Glutamatergic neuron (in vitro differentiated cells): ENCODE measurements around the gene EAPP. TPM values are rescaled to one million over a fixed set of nuclear protein-coding genes. Genes with fewer than 3 reads are reported as not detected.
"Not testable (repeated sequence)": the region's sequence is repeated elsewhere in the genome, so short reads cannot be mapped to it uniquely, and the experiment has no call there.

ENCODE experiments used
- DNase-seq: peaks from one replicate; pipeline ENCODE4 v3.0.0; 2022
- H3K27ac Mint-ChIP-seq: one replicate; pipeline ENCODE4 v1.8.0; 2020; ENCODE audit warnings: mild to moderate bottlenecking, mixed read lengths, inconsistent platforms; ENCODE audit not compliant: unreplicated experiment
- H3K27me3 Mint-ChIP-seq: one replicate; pipeline ENCODE4 v1.8.0; 2020; ENCODE audit warnings: mild to moderate bottlenecking, moderate library complexity, mixed read lengths, inconsistent platforms; ENCODE audit not compliant: unreplicated experiment
- H3K36me3 Mint-ChIP-seq: one replicate; pipeline ENCODE4 v1.8.0; 2020; ENCODE audit warnings: mild to moderate bottlenecking, mixed read lengths, inconsistent platforms; ENCODE audit not compliant: unreplicated experiment
- H3K4me1 Mint-ChIP-seq: one replicate; pipeline ENCODE4 v1.8.0; 2020; ENCODE audit warnings: mild to moderate bottlenecking, low read depth, mixed read lengths, inconsistent platforms; ENCODE audit not compliant: unreplicated experiment
- H3K4me3 Mint-ChIP-seq: one replicate; pipeline ENCODE4 v1.8.0; 2020; ENCODE audit warnings: mild to moderate bottlenecking, mixed read lengths, inconsistent platforms; ENCODE audit not compliant: unreplicated experiment
- H3K9me3 Mint-ChIP-seq: one replicate; pipeline ENCODE4 v1.8.0; 2020; ENCODE audit warnings: mild to moderate bottlenecking, moderate library complexity, mixed read lengths, inconsistent platforms; ENCODE audit not compliant: unreplicated experiment
- total RNA-seq: library from RNA; stranded (reverse); fragmentation: NEBNext Ultra II Directional; extraction: Animal tissue kit (Norgen Biotek cat#: 25700); gene quantifications from one replicate; pipeline ENCODE4 v1.2.1, GENCODE V29; 2021; ENCODE audit not compliant: unreplicated experiment
- TF ChIP-seq, protein P1 (sequence below): fragments of 200-600 bp; sonication (generic); IDR thresholded peaks from one replicate; pipeline ENCODE4 v1.5.0; 2021; ENCODE audit not compliant: partially characterized antibody, unreplicated experiment

EAPP gene
- total RNA-seq, 1 donor from 2014 or later, result 33.2 TPM

DNA sequence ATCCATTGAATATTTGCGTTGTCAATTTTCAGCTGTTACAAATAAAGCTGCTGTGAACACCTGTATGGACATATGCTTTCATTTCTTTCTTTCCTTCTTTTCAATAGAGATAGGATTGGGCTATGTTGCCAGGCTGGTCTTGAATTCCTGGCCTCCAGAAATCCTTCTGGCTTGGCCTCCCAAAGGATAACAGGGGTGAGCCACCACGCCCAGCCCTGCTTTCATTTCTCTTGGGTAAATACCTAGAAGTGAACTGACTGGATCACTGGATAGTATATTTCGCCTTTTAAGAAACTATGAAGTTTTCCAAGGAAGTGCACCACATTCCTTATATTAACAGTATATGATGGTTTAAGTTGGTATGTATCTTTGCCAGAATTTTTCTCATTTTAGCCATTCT is 32.3 kb upstream of the EAPP start:
- Mint-ChIP-seq H3K27ac (no peak overlapping the region), H3K9me3 (no peaks in the 10 kb centered on the region), H3K36me3 (no peaks in the 10 kb centered on the region), H3K4me1 (no peaks in the 10 kb centered on the region), H3K4me3 (no peak overlapping the region), H3K27me3 (no peaks in the 10 kb centered on the region)
- TF ChIP-seq, protein P1, sequence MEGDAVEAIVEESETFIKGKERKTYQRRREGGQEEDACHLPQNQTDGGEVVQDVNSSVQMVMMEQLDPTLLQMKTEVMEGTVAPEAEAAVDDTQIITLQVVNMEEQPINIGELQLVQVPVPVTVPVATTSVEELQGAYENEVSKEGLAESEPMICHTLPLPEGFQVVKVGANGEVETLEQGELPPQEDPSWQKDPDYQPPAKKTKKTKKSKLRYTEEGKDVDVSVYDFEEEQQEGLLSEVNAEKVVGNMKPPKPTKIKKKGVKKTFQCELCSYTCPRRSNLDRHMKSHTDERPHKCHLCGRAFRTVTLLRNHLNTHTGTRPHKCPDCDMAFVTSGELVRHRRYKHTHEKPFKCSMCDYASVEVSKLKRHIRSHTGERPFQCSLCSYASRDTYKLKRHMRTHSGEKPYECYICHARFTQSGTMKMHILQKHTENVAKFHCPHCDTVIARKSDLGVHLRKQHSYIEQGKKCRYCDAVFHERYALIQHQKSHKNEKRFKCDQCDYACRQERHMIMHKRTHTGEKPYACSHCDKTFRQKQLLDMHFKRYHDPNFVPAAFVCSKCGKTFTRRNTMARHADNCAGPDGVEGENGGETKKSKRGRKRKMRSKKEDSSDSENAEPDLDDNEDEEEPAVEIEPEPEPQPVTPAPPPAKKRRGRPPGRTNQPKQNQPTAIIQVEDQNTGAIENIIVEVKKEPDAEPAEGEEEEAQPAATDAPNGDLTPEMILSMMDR, result no peak
- no peak for DNase-seq

DNA sequence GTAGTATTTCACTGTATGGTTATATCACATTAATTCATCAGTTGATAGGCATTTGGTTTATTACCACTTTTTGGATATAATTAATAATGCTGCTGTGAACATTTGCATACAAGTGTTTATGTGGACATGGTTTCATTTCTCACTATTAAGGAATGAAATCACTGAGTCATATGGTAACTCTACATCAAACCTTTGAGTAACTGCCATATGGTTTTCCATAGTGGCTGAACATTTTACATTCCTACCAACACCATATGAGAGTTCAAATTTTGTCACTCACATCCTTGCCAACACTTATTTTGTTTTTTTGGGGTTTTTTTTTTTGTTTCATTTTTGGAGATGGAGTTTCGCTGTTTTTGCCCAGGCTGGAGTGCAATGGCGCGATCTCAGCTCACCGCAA is 30.2 kb upstream of the EAPP start:
- no peaks in the 10 kb centered on the region for H3K36me3 Mint-ChIP-seq
- TF ChIP-seq, protein P1, result no peak
- no peak overlapping the region for H3K27ac Mint-ChIP-seq
- no peaks in the 10 kb centered on the region for H3K27me3 Mint-ChIP-seq
- H3K9me3 Mint-ChIP-seq, result no peaks in the 10 kb centered on the region
- no peak for DNase-seq
- no peak overlapping the region for H3K4me3 Mint-ChIP-seq
- H3K4me1 Mint-ChIP-seq, result no peaks in the 10 kb centered on the region

DNA sequence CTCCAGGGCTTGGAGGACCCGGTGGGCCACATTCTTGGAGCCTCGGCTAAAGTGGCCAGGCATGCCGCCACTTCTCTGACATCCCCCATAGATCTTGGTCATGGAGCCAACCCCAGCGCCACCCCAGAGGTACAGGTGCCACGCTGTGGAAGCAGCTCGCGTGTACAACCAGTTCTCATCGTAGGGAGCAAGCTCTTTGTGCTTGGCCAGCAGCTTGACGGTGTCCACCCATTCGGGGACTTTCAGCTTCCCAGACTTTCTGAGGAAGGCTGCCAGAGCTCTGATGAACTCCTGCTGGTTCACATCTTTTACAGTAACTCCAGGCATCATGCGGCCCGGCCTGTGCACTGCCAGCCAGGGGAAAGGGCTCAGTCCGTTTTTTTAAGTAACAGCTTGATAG is 29.3 kb upstream of the EAPP start:
- H3K9me3 Mint-ChIP-seq, result no peaks in the 10 kb centered on the region
- TF ChIP-seq, protein P1, result no peak
- H3K4me1 Mint-ChIP-seq, result no peaks in the 10 kb centered on the region
- no peak for DNase-seq
- no peaks in the 10 kb centered on the region for H3K36me3 Mint-ChIP-seq
- no peaks in the 10 kb centered on the region for H3K27me3 Mint-ChIP-seq
- H3K4me3 Mint-ChIP-seq, result no peak overlapping the region
- H3K27ac Mint-ChIP-seq, result no peak overlapping the region

DNA sequence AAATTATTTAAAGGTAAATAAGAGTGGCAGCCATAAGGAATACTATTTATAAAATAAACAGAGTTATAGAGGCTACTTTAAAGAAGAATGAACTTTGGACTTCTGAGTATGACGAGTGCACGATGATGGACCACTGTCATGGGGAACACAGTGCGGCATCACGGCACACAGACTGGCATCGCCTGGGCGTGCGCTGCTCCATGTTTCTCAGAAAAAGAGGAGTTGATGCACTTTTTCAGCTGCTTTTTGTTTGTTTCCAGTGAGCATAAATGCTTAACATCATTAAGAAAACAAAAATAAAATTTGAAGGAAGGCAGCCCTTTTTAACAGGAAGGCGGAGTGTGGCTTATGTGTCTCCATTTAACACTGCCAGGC is 23.3 kb upstream of the EAPP start:
- TF ChIP-seq, protein P1, result no peak
- Mint-ChIP-seq H3K4me1 (no peaks in the 10 kb centered on the region), H3K9me3 (no peaks in the 10 kb centered on the region), H3K27ac (no peak overlapping the region), H3K36me3 (no peaks in the 10 kb centered on the region), H3K27me3 (no peaks in the 10 kb centered on the region), H3K4me3 (no peak overlapping the region)
- no peak for DNase-seq

DNA sequence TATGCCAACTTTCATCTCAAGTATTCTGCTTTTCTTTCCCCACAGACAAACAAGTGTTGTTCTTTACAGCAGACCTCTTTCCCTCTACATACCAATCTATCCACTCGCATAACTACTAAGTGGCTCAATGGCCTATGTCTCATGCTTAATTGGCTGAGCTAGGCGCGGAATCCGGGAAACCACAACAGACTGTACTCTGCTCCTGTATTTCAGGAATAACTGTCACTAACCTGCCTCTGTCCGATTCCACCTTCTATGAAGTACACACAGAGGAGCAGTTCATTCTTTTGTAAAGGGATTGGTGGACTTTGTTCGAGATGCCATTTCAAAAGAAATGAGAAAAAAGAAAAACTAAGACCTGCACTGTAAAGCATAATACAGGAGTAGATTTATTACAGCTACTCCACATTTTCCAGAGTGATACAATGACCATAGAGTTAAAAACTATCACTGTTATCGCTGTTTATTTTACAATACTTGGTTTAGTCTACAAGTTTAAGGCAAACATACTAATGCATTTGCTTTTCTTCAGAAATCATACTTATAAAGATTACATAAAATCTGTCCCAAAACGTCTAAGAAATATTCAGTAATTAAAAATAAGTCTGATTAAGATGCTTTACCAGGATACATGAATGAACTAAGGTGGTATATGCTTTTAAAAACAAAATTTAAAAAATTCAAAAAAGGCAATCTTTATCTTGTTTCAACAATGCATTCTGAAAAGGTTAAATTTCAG is 22.7 kb upstream of the EAPP start:
- not testable (repeated sequence) for H3K4me3 Mint-ChIP-seq, H3K36me3 Mint-ChIP-seq, H3K27me3 Mint-ChIP-seq, H3K27ac Mint-ChIP-seq, DNase-seq, H3K4me1 Mint-ChIP-seq, H3K9me3 Mint-ChIP-seq

DNA sequence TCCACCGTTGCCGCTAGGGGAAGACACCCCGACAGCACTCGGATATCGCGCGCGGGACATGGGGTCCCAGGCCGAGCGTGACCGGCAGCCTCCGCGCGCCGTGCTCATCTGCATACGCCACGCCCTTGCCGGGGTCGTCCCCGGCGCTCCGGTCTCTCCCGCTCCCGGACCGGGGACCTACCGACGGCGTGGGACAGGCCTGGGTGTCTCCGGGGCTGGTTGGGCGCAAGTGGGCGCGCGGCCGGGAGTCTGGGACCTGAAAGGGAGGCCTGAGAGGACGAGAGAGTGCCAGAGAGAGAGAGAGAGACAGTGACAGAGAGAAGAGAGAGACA is 17.0 kb upstream of the EAPP start:
- H3K36me3 Mint-ChIP-seq, H3K9me3 Mint-ChIP-seq, H3K4me3 Mint-ChIP-seq, DNase-seq, H3K27ac Mint-ChIP-seq, H3K27me3 Mint-ChIP-seq, H3K4me1 Mint-ChIP-seq: not testable (repeated sequence)

DNA sequence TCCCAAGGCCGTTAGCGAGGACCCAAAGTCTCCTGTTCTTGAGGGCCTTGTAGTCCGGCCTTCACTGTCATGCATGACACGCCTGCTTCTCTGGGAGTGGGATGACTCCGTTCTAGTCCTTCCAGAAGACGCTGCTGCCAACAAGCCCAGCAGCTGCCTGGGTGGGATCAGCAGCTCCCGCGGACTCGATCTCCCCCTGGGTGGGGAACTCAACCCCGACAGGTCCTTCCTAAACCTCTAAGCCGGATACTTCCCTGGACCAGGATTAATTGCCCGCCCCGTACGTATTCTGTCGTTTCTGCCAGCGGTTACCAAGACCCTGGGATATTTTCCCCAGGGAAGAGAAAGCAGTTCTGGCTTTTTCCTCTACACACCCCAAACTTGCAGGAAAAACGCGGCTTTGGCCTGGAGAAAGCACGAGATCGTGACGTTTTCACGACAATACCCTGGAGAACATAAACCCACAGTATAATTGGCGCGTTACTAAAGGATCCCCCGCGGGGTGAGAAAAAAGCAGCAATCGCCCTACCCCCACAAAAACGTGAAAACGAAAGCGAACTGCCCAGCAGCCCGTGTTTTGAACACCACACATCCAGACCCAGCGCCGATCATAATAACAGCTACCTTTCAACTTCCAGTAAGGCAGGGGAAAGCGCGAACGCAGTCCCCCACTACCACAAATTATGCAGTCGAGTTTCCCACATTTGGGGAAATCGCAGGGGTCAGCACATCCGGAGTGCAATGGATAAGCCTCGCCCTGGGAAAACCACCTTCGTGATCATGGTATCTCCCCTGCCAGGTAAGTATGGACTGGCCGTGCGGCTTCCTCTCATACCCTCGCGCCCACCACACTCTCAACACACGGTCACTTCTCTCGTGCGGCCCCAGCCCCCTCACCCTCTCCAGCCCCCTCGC is 16.3 kb upstream of the EAPP start:
- not testable (repeated sequence) for DNase-seq, H3K36me3 Mint-ChIP-seq, H3K4me1 Mint-ChIP-seq, H3K9me3 Mint-ChIP-seq, H3K27ac Mint-ChIP-seq, H3K4me3 Mint-ChIP-seq, H3K27me3 Mint-ChIP-seq
